Retina (tissue), 1 donor: ENCODE measurements around the gene ERC1.

ENCODE experiments used
- DNase-seq: peaks from one replicate; pipeline ENCODE4 v3.0.0-alpha.2; 2016

ERC1 gene

GRCh38 chr12:1362143-1362662 is 371.2 kb downstream of the ERC1 start:
- no peak for DNase-seq

- DNase-seq: no peak
Observed at GRCh38 chr12:1365703-1366102, 374.7 kb downstream of the ERC1 start.

GRCh38 chr12:1367331-1368291 is 376.6 kb downstream of the ERC1 start:
- no peak for DNase-seq

- DNase-seq: no peak
Observed at GRCh38 chr12:1369460-1369859, 378.4 kb downstream of the ERC1 start.

GRCh38 chr12:1369938-1370500 is 379.0 kb downstream of the ERC1 start:
- DNase-seq: no peak

GRCh38 chr12:1373901-1374735 is 383.1 kb downstream of the ERC1 start:
- no peak for DNase-seq

GRCh38 chr12:1375323-1375722 is 384.3 kb downstream of the ERC1 start:
- DNase-seq: no peak

- DNase-seq: no peak
Observed at GRCh38 chr12:1377117-1377516, 386.1 kb downstream of the ERC1 start.

GRCh38 chr12:1377681-1378080 is 386.7 kb downstream of the ERC1 start:
- DNase-seq: no peak

- no peak for DNase-seq
Observed at GRCh38 chr12:1380171-1380851, 389.3 kb downstream of the ERC1 start.

- no peak for DNase-seq
Observed at GRCh38 chr12:1382151-1382550, 391.1 kb downstream of the ERC1 start.

GRCh38 chr12:1382826-1383225 is 391.8 kb downstream of the ERC1 start:
- DNase-seq: no peak

- DNase-seq: no peak
Observed at GRCh38 chr12:1383758-1384157, 392.7 kb downstream of the ERC1 start.

GRCh38 chr12:1384910-1385309 is 393.9 kb downstream of the ERC1 start:
- DNase-seq: no peak

GRCh38 chr12:1391722-1392121 is 400.7 kb downstream of the ERC1 start:
- no peak for DNase-seq

GRCh38 chr12:1395421-1395955 is 404.5 kb downstream of the ERC1 start:
- DNase-seq: no peak

GRCh38 chr12:1398673-1399072 is 407.6 kb downstream of the ERC1 start:
- no peak for DNase-seq

- no peak for DNase-seq
Observed at GRCh38 chr12:1401891-1402290, 410.9 kb downstream of the ERC1 start.

- no peak for DNase-seq
Observed at GRCh38 chr12:1403417-1403816, 412.4 kb downstream of the ERC1 start.

GRCh38 chr12:1405619-1406018 is 414.6 kb downstream of the ERC1 start:
- DNase-seq: no peak

- no peak for DNase-seq
Observed at GRCh38 chr12:1410794-1411193, 419.8 kb downstream of the ERC1 start.

GRCh38 chr12:1413930-1414329 is 422.9 kb downstream of the ERC1 start:
- no peak for DNase-seq
